GM18517 (cell line): ENCODE data around the gene MAST3.

ENCODE experiments used
- ATAC-seq: cut with Tn5 transposase; IDR thresholded peaks from one replicate; pipeline ENCODE4 v1.9.1; 2021; ENCODE audit warnings: mild to moderate bottlenecking, moderate library complexity; ENCODE audit not compliant: unreplicated experiment

The MAST3 gene

GRCh38 chr19:18109733-18110608, 12.4 kb downstream of the MAST3 start:
- ATAC-seq = no peak

DNA sequence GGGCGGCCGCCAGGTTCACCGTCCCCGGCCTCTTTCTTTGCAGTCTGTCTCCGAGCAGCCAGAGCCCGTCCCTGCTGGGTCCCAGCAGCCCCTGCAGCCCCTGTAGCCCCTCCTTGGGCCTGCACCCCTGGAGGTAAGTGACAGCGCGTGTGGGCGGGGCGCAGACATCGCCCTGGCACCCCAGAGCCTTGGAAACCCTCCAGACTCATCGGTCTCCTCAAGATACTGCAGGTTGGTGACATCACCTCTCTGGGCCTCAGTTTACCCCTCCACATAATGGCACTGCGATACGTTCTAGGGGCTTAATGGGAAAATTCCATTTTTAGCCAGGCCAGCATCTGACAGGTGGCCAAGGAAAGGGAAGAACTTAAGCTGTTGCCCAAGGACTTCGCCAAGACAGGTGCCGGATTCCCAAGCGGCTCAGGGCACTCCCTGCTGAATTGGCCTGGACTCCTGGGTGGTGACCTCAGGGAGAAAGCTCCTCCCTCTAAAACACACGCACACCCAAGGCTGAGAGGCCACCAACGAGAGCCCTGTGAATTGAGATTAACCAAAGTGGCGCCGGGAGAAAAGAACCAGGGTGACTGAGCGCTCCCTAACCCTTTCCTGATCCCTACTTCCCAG, 13.1 kb downstream of the MAST3 start:
- no peak for ATAC-seq

GRCh38 chr19:18112989-18113478, 15.5 kb downstream of the MAST3 start:
- ATAC-seq = no peak

DNA sequence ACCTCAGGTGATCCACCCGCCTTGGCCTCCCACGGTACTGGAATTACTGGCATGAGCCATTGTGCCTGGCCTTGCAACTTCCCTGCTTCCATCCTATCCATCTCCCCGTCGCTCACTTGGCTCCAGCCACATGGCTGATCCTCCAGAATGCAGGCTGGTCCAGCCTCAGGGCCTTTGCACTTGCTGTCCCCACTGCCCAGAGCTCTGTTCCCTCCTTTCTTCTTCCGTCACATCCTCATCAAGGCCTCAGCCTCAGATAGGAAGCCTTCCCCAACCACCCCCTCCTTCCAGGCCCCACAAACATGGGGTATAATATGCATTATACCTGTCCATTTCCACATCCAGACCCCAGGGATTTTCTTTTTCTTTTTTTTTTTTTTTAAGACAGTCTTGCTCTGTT, 16.2 kb downstream of the MAST3 start:
- no peak for ATAC-seq

DNA sequence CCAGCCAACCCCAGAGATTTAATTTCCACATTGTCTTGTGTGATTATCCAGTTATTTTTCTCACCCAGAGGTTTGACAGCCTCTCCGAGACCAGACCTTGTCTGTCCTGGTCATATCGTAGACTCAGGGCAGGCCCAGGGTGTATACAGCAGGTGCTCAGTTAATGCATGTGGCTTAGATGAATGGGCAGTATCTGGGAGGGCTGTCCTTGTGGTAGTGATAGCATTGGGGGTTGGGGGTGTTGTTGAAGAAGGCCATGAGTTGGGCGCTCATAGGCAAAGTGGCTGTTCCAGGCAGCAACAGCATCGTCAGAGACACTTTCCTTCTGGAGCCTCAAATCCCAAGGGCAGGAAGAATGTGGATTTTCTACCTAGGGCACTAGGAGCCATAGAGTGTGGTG, 16.9 kb downstream of the MAST3 start:
- ATAC-seq = no peak

DNA sequence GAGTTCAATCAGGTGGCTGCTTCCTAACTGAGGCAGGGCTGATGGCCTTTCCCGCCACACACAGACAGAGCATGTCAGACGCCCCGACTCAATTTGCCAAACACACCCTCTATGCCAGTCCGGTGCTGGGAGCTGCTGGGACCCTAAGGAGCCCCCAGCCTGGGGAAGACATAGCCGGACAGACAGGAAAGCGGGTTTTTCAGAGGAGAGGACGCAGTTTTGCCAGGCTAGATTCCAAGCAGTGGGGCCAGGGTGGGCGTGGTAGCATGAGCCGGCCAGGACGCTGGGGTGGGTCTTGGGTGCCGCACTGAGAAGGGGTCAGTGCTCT, 19.8 kb downstream of the MAST3 start:
- no peak for ATAC-seq

GRCh38 chr19:18117692-18118378, 20.3 kb downstream of the MAST3 start:
- peak; percentile 74 for ATAC-seq

DNA sequence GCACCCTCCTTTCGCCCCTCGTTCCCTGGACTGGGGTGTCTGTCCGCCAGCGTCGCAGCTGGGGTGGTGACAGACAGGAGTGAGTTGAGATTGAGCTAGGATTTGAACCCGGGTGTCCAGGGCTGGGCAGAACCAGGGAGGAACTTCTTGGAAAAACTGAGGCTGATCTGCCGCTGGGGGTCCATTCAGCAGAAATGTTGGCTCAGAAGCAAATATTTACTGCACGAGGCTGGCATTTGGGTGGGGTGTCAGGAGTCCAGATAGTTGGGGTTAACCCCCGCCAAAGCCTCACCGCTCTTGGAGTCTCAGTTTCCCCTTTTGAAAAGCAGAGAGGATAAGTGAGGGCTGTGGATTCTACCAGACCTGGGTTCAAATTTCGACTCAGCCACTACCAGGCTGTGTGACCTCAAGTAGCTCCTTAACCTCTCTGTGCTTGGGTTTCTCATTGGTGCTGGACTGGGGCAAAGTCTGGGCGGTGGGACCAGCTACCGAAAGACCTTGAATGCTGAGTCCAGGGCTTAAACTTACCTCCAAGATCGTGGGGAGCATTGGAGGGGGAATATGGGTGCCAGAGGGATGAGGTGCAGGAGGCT, 20.9 kb downstream of the MAST3 start:
- ATAC-seq = no peak

DNA sequence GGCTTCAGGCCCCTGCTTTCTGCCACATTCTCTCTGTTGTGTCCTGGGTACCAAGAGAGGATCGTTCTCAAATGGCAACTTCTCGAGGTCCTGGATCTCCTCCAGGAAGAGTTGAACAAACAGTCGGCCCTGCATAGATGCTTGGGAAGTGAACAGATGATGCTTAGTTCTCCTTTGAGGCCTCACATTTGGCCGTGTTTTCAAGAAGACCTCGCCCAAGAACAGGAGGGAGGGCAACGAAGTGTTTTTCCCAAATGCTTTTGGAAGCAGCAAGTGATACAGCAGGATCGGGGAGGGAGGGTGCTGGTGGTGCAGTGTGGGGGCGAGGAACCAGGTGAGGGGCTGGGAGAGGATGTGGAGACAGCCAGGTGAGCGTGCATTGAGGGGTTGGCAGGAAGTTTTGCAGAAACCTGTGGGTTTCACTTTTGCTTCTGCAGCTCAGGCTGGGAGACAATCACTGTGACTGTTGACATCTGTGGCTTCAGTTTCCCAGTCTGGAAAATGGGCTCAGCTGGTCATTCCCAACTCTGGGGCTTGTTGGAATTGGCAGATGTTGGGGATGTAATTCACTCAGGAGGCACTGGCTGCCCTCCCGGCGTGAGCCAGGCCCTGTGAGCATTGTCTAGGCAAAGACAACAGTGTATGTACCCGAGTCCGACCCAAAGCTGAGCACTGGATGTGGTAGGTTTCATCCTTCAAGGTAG, 21.6 kb downstream of the MAST3 start:
- no peak for ATAC-seq

- no peak for ATAC-seq
Observed at GRCh38 chr19:18119717-18120105, 22.1 kb downstream of the MAST3 start.

GRCh38 chr19:18120127-18120526, 22.5 kb downstream of the MAST3 start:
- ATAC-seq = no peak

DNA sequence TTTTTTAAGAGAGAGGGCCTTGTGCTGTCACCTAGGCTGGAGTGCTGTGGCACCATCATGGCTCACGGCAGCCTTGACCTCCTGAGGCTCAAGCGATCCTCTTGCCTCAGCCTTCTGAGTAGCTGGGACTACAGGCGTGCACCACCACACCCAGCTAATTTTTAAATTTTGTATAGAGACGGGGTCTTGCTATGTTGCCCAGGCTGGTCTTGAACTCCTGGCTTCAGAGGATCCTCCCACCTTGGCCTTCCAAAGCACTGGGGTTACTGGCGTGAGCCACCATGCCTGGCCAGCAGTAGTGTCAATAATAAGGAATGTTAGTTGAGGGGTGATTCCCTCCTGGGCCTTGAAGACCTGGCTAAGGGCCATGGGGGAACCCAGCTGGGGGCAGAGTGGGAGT, 23.6 kb downstream of the MAST3 start:
- no peak for ATAC-seq

- ATAC-seq = no peak
Observed at GRCh38 chr19:18122424-18122823, 24.8 kb downstream of the MAST3 start.

DNA sequence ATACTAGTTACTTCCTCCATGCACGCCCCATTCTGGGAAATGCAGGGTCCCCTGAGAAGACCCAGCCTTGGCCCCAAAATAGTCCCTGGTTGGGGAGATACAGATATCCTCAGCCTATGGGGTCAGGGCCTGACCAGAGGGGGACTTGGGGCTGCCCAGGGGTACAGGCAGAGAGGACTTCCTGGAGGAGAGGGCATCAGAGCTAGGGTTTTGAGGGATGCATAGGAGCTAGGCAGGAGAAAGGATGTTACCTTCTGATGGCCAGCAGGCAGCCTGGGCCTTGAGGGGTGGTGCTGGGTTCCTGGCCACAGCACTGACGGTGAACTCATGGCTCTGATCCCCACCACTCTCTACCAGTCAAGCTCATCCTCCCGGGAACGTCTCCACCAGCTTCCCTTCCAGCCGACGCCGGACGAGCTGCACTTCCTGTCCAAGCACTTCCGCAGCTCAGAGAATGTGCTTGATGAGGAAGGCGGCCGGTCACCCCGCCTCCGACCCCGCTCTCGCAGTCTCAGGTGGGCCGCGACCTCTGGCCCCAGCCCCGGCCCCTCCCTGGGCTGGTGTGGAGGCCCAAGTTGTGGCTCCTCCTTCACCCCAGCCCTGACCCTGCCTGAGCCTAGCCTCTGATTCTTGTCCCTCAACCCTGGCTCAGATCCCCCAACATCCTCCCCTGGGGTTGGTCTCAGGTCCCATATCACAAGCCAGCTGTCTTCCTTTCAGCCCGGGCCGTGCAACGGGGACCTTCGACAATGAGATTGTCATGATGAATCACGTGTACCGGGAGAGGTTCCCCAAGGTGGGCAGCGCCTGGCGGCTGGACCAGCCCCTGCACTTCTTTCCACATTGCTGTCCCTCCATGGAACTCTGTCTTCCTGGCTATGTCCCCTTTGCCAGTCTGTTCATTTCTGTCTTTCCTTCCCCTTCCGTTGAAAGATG, 25.6 kb downstream of the MAST3 start:
- ATAC-seq = no peak

GRCh38 chr19:18123819-18124218, 26.2 kb downstream of the MAST3 start:
- no peak for ATAC-seq

- ATAC-seq = no peak
Observed at GRCh38 chr19:18126097-18126496, 28.5 kb downstream of the MAST3 start.

DNA sequence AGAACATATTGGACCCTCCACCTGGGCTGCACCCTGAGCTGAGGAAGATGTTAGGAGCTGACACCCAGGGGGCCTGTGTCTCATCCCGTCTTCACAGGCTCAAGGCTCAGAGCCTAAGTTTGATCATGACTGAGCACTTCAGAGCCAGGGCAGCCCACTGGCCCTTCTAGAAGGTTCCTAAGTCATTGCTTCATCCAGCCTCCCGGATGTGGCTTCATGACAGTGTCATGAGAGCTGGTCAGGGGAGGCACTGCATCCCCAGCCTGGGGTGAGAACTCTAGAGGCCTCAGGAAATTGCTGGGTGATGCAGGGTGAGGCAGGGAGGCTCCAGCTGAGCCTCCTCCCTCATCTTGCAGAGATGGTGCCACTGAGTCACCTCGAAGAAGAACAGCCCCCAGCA, 30.5 kb downstream of the MAST3 start:
- no peak for ATAC-seq

DNA sequence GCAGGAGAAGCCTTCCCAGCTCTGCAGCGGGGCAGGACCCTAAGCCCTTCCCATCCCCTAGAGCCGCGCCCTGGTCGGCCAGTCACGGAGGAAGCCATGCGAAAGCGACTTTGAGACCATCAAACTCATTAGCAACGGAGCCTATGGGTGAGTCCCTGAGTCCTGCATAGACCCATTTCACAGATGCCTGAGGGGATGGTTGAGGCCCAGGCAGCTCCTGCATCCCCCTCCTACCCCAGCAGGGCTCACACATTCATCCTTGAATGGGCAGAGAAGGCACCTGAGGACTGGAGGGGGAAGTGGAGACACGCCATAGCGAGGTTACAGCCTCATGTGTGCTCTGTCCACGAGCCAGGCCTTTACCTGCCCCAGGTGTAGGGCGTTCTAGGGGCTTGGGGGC, 31.2 kb downstream of the MAST3 start:
- ATAC-seq = no peak

GRCh38 chr19:18130523-18131242, 33.1 kb downstream of the MAST3 start:
- no peak for ATAC-seq
